ENCODE measurements around the gene GRIK1.

Gene GRIK1

DNA sequence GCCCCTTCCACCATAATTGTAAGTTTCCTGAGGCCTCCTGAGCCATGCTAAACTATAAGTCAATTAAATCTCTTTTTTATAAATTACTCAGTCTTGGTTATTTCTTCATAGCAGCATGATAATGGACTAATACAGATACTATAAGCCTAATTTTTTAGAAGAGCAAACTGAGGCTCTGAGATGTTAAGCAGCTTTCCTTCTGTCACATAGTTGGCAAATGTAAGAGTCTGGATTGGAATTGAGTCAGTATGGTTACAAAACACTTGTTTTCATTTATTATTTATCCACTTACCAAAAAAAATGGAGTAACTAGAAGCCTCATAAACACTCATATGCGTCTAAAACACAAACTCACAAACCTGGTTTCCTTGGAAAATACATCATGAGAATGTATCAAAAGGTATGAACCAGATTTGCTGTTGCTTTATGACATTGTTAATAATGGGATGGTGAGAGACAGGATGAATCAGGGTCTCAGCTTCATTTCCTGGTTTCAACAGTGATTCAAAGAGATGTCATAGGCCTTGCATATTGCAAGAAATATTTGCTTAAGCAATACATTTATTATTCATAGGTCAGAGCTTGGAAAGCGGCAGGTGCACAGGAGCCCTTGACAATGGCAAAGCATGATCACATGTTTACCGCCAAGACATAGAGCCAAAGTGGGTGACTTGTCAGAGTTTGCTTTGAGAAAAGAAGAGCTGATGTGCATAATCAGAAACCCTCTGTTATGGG, 221.5 kb downstream of the GRIK1 start:
- DNase-seq (ENCODE audit: low read depth), result no peak

DNA sequence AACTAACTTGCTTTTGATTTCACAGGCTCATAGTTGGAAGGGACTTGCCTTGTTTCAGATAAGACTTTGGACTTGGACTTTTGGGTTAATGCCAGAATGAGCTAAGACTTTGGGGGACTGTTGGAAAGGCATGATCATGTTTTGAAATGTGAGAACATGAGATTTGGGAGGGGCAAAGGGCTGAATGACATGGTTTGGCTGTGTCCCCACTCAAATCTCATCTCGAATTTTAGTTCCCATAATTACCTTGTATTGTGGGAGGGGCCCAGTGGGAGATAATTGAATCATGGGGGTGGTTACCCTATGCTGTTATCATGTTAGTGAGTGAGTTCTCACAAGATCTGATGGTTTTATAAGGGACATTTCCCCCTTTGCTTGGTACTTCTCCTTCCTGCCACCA, 222.1 kb downstream of the GRIK1 start:
- no peak for DNase-seq (ENCODE audit: low read depth)

- no peak for DNase-seq (ENCODE audit: low read depth)
Measured at GRCh38 chr21:29716753-29717152, 223.0 kb downstream of the GRIK1 start.

DNA sequence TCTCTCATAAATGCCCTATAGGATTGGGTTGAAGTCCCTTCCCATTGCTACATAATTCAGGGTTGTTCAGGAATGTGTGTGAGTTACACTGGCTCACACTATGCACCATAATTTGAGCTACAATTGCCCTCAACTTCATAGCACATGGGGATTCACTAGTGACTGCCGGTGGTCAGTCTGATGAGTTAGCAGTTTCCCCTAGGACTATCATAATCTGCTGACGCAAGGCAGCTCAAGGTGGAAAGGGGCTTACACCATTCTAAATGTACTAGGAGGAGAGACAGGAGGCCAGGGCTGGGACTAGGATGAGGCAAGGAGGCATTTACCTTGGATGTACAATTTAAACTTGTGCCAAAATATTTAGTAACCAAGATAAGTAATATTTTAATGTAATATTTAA, 224.7 kb downstream of the GRIK1 start:
- DNase-seq (ENCODE audit: low read depth), result no peak

DNA sequence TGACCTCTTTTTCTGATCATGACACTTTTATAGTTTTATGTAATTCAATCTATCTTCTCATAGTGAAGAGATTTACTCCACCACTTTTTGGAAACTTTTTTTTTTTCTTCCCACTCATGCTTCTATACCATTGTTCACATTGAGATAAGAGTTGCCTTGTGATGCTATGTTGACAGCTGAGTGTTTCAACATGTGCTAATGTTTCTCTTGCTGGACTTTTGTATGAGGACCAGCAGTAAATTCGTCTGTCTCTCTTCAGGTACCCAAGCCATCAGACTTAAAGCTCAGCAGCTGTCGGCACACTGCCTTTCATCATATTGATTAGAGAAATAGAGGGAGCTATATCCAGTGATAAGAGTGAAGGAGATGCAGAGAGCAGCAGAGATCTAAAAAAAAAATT, 227.0 kb downstream of the GRIK1 start:
- no peak for DNase-seq (ENCODE audit: low read depth)

- DNase-seq (ENCODE audit: low read depth), result no peak
Measured at GRCh38 chr21:29711236-29711635, 228.6 kb downstream of the GRIK1 start.

DNA sequence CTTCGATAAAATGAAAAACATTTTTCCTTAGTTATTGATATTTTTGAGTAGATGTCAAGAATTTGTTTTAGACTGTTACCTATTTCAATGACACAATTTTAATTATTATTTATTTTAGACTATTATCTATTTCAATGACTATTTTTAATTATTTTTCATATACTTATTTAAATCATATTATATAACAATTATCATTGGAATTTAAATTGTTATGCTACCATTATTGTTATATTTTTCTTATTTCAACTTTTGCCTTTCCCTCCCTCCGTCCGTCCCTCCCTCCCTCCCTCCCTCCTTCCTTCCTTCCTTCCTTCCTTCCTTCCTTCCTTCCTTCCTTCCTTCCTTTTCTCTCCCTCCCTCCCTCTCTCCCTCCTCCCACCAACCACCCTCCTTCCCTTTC, 229.3 kb downstream of the GRIK1 start:
- no peak for DNase-seq (ENCODE audit: low read depth)

DNA sequence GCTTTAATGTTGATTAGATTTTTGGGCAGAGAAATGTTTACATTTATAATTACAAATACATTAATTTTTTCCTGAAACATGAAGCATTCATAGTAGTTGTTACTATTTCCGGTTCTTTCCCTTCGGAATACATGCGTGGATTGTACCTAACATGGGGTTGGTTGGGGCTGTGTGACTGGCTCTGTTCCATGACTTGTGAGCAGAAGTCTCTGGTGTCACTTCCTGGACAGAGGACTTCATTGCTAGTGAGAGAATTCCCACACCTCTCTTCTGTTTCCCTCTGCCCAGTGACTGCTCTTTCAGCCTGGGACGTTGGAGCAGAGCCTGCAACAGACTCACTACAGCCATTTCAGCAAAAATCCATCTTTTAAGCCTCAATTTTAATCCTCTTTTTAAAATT, 231.4 kb downstream of the GRIK1 start:
- DNase-seq (ENCODE audit: low read depth), result no peak

GRCh38 chr21:29704719-29705118, 235.1 kb downstream of the GRIK1 start:
- no peak for DNase-seq (ENCODE audit: low read depth)

DNA sequence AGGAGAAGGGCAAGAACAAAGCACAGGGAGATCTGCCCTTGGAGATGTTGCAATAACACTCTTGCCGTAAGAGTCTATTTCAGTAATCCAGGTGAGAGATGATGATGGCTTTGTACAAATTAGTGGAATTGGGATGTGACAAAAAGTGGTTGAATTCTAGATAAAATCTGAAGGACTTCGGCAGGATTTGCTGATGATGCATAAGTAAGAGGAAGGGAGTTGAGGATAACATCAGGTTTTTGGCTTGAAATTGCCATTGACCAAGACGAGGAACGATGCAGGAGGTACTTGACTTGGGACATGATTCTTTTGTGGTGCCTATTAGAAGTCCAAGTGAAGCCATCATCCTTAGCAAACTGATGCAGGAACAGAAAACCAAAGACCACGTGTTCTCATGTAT, 238.1 kb downstream of the GRIK1 start:
- no peak for DNase-seq (ENCODE audit: low read depth)

DNA sequence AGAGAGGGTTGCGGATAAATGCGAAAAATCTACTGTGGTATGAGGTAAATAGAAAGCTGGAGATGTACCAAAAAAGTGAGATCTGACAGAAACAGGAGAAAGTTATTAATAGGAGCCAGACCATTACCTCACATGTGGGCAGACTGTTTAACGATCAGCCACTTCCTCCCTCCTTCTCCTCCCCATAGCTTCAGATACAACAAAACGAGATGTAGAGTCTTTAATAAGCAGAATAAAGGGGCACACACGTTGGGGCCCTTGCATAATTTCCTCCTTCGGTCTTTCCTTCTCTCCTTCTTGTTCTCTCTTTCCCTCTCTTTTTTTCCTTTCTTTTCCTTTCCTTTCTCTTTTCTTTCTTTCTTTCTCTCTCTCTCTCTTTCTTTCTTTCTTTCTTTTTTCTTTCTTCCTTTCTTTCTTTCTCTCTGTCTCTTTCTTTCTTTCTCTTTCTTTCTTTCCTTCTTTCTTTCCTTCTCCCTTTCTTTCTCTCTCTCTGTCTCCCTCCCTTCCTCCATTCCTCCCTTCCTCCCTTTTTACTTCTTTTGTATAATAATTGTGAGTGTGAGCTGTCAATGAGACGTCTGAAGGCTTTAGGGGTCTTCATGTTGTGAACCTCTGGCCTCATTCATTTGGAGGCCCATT, 242.1 kb downstream of the GRIK1 start:
- no peak for DNase-seq (ENCODE audit: low read depth)

GRCh38 chr21:29696937-29697336, 242.9 kb downstream of the GRIK1 start:
- DNase-seq (ENCODE audit: low read depth), result no peak

- DNase-seq (ENCODE audit: low read depth), result no peak
Measured at GRCh38 chr21:29691616-29692491, 247.9 kb downstream of the GRIK1 start.

DNA sequence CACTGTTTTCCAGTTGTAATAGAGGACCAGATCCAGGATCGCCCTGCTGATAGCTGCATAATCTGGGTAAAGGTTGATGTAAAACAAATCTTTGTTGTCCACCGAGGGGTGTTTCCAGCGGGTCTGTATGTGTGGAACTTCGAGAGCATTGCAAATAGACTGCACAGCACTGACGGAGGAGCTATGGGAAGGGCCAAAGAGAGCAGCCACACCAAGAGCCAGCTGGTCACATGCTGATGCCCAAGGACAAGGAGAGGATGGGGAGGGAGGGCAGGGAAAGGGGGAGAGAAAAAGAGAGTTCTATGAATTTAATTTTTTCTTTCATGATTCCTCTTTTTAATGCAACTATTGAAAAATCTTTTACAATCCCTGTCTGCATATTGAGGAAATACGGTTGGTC, 250.0 kb downstream of the GRIK1 start:
- DNase-seq (ENCODE audit: low read depth), result no peak

DNA sequence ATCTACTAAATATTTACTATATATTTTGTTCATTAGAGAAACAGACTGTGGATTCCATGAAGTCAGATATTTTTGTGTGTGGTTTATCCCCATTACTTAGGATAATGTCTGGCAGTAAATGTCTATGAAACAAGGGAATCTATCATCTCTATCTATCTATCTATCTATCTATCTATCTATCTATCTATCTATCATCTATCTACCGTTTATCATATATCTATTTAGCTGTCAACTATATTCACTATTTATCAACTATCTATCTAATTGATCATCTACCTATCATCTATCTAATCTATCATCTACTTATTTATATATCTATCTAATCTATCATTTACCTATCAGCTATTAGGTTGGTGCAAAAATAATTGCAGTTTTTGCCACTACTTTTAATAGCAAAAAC, 255.7 kb downstream of the GRIK1 start:
- no peak for DNase-seq (ENCODE audit: low read depth)

DNA sequence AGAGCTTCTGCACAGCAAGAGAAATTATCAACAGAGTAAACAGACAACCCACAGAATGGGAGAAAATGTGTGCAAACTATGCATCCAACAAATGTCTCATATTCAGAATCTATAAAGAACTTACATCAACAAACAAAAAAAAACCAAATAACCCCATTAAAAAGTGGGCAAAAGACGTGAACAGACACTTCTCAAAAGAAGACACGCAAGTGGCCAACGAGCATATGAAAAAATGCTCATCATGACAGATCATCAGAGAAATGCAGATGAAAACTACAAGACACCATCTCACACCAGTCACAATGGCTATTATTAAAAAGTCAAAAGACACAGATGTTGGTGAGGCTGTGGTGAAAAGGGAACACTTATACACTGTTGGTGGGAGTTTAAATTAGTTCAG, 257.0 kb downstream of the GRIK1 start:
- DNase-seq (ENCODE audit: low read depth), result no peak

DNA sequence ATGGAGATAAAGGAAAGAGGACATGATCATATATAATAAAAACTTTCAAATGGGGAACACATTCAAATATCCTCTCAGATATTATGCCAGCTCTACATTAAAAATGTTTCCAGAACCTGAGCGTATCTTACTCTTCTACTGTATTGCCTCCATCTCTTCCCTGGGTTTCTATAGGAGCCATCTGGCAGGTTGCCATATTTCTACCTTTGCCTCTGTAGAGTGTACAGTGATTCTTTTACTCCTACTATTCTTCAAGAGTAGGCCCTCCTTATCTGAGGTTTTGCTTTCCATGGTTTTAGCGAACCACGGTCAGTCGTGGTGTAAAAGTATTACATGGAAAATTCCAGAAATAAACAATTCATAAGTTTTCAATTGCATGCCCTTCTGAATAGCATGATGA, 259.5 kb downstream of the GRIK1 start:
- DNase-seq (ENCODE audit: low read depth), result no peak

- DNase-seq (ENCODE audit: low read depth), result no peak
Measured at GRCh38 chr21:29678626-29679025, 261.2 kb downstream of the GRIK1 start.

- no peak for DNase-seq (ENCODE audit: low read depth)
Measured at GRCh38 chr21:29677326-29677725, 262.5 kb downstream of the GRIK1 start.

GRCh38 chr21:29676395-29676794, 263.4 kb downstream of the GRIK1 start:
- DNase-seq (ENCODE audit: low read depth), result no peak

DNA sequence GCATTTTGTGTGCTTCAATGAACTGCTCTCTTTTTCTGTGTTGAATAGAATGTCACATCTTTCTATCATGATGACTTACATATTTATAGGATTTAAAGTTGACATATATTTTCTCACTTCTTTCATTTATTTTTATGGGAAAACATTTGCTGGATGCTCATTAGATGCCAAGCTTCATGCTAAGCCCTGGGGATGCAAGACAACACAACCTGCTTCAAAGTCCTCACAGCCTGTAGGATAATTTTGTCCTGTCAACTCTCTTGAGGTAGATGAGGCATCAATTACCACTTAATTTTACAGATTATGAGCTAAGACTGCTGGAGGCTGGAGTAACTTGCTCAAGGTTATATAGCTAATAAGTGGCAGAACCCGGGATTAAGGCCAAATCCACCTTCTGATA, 264.3 kb downstream of the GRIK1 start:
- no peak for DNase-seq (ENCODE audit: low read depth)

DNA sequence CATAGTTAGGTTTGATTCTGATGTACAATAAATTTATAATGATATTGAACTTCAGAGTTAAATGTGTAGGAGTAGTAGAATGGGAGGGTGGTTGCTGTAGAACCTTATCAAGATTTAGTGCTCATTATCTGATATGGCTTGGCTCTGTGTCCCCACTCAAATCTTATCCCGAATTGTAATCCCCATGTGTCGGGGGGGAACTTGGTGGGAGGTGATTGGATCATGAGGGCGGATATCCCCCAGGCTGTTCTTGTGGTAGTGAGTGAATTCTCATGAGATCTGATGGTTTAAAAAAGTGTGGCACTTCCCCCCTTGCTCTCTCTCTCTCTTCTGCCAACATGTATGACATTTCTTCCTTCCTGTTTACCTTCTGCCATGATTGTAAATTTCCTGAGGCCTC, 265.5 kb downstream of the GRIK1 start:
- no peak for DNase-seq (ENCODE audit: low read depth)

- no peak for DNase-seq (ENCODE audit: low read depth)
Measured at GRCh38 chr21:29673096-29673610, 266.6 kb downstream of the GRIK1 start.

Data from non-pigmented ciliary epithelial cell (primary cell).